H1 (cell line): ENCODE results near the gene SKA3. TPM values are rescaled to one million over a fixed set of nuclear protein-coding genes. Genes with fewer than 3 reads are reported as not detected.

ENCODE experiments used
- CTCF ChIA-PET: fragments of 300-600 bp; sonication (Branson Sonifier 250); formaldehyde crosslinking; loops from one replicate; lab custom pipeline; 2021; ENCODE audit not compliant: partially characterized antibody; lab: Charles Lee
- POLR2A ChIA-PET: fragments of 300-600 bp; sonication (Branson Sonifier 250); formaldehyde crosslinking; loops from one replicate; lab custom pipeline; 2021; ENCODE audit warnings: inconsistent platforms; ENCODE audit not compliant: partially characterized antibody; lab: Charles Lee
- DNase-seq, 2 experiments: peaks; one replicate each; pipeline versions ENCODE4 v3.0.0 to v3.0.0-alpha.2; 2010 to 2022; ENCODE audit warnings: low spot score in 2 of 2, low read depth in 1 of 2, mixed read lengths in 1 of 2
- FAIRE-seq: peaks from 2 replicates; lab custom pipeline; 2011; peaks lifted over from hg19 to GRCh38; lab: Jason Lieb, UNC
- H2AFZ ChIP-seq: 2 replicates; pipeline ENCODE4 v1.8.1; 2012; ENCODE audit warnings: low read length, inconsistent platforms
- H2AK5ac ChIP-seq: 2 replicates; pipeline ENCODE4 v1.6.1; 2013; ENCODE audit warnings: low read depth, low read length
- H2BK120ac ChIP-seq: replicated peaks from 2 replicates; pipeline ENCODE3; 2013; ENCODE audit warnings: low read depth, low read length, inconsistent platforms
- H2BK12ac ChIP-seq: 2 replicates; pipeline ENCODE4 v1.6.1; 2013; ENCODE audit warnings: low read depth, low read length
- H2BK15ac ChIP-seq: 2 replicates; pipeline ENCODE4 v1.6.1; 2013; ENCODE audit warnings: low read length
- H2BK20ac ChIP-seq: 2 replicates; pipeline ENCODE4 v1.6.1; 2013; ENCODE audit warnings: low read length
- H2BK5ac ChIP-seq: 2 replicates; pipeline ENCODE4 v1.6.1; 2013; ENCODE audit warnings: low read depth, low read length
- H3K14ac ChIP-seq: 2 replicates; pipeline ENCODE4 v1.6.1; 2013; ENCODE audit warnings: inconsistent platforms; ENCODE audit not compliant: insufficient read length
- H3K18ac ChIP-seq: 2 replicates; pipeline ENCODE4 v1.6.1; 2013; ENCODE audit warnings: low read length; ENCODE audit errors: extremely low read depth
- H3K23ac ChIP-seq: 2 replicates; pipeline ENCODE4 v1.6.1; 2013; ENCODE audit warnings: inconsistent platforms; ENCODE audit not compliant: insufficient read length
- H3K23me2 ChIP-seq: 2 replicates; pipeline ENCODE4 v1.6.1; 2013; ENCODE audit warnings: low read depth, low read length
- H3K27ac ChIP-seq: 2 replicates; pipeline ENCODE4 v1.6.1; 2011; ENCODE audit warnings: low read depth, low read length, inconsistent platforms
- H3K27me3 ChIP-seq, 4 experiments: replicated peaks in 1 of 4; 1 replicate in 1 of 4; 2 replicates in 3 of 4; pipeline versions ENCODE4 v1.6.1 to v1.8.1; 2011 to 2013; ENCODE audit warnings: low read length in 3 of 4, mild to moderate bottlenecking in 3 of 4, inconsistent platforms in 2 of 4, mixed read lengths in 2 of 4, moderate library complexity in 1 of 4; ENCODE audit not compliant: control insufficient read depth in 3 of 4, insufficient read depth in 3 of 4; ENCODE audit errors: extremely low read depth in 1 of 4
- H3K36me3 ChIP-seq, 4 experiments: 2 replicates each; pipeline versions ENCODE4 v1.6.1 to v1.8.1; 2011 to 2013; ENCODE audit warnings: mild to moderate bottlenecking in 4 of 4, low read length in 3 of 4, moderate library complexity in 2 of 4, control low read depth in 1 of 4, inconsistent platforms in 1 of 4; ENCODE audit not compliant: insufficient read depth in 4 of 4, control insufficient read depth in 2 of 4
- H3K4ac ChIP-seq: replicated peaks from 2 replicates; pipeline ENCODE3; 2013; ENCODE audit warnings: low read length, low read depth, mixed read lengths, inconsistent platforms; ENCODE audit not compliant: insufficient read length
- H3K4me1 ChIP-seq, 4 experiments: replicated peaks in 1 of 4; 1 replicate in 1 of 4; 2 replicates in 3 of 4; pipeline versions ENCODE4 v1.6.1 to v1.8.1; 2011 to 2013; ENCODE audit warnings: low read length in 3 of 4, inconsistent platforms in 2 of 4, mixed read lengths in 1 of 4; ENCODE audit not compliant: insufficient read depth in 4 of 4, control insufficient read depth in 3 of 4
- H3K4me2 ChIP-seq, 2 experiments: 2 replicates each; pipeline versions ENCODE4 v1.6.1 to v1.8.1; 2011 to 2013; ENCODE audit warnings: low read depth in 2 of 2, low read length in 2 of 2, control low read depth in 1 of 2, inconsistent platforms in 1 of 2, mild to moderate bottlenecking in 1 of 2; ENCODE audit not compliant: insufficient read depth in 1 of 2
- H3K4me3 ChIP-seq, 4 experiments: fragments of 200-600, 300-600 bp in 1 of 4; sonication (generic), shearing (Covaris generic), sonication (Bioruptor Twin) in 1 of 4; 2 replicates each; pipeline versions ENCODE4 v1.5.1 to v1.8.1; 2011 to 2016; ENCODE audit warnings: low read length in 4 of 4, low read depth in 3 of 4, control low read depth in 2 of 4, inconsistent platforms in 2 of 4, mild to moderate bottlenecking in 2 of 4, mixed read lengths in 1 of 4, moderate library complexity in 1 of 4; ENCODE audit not compliant: insufficient read depth in 2 of 4; ENCODE audit errors: extremely low read depth in 1 of 4
- H3K56ac ChIP-seq: replicated peaks from 2 replicates; pipeline ENCODE3; 2013; ENCODE audit warnings: low read depth, mild to moderate bottlenecking, mixed read lengths, low read length, inconsistent platforms; ENCODE audit not compliant: insufficient read length
- H3K79me1 ChIP-seq: 2 replicates; pipeline ENCODE4 v1.6.1; 2013; ENCODE audit warnings: low read depth, low read length, control low read depth
- H3K79me2 ChIP-seq, 2 experiments: 2 replicates each; pipeline versions ENCODE4 v1.6.1 to v1.8.1; 2012 to 2013; ENCODE audit warnings: low read length in 2 of 2, mild to moderate bottlenecking in 2 of 2, inconsistent platforms in 1 of 2; ENCODE audit not compliant: insufficient read depth in 2 of 2, control insufficient read depth in 1 of 2
- H3K9ac ChIP-seq, 4 experiments: replicated peaks in 1 of 4; 1 replicate in 1 of 4; 2 replicates in 3 of 4; pipeline versions ENCODE4 v1.6.1 to v1.8.1; 2011 to 2013; ENCODE audit warnings: low read depth in 3 of 4, low read length in 3 of 4, control low read depth in 2 of 4, mild to moderate bottlenecking in 2 of 4, moderate library complexity in 2 of 4, inconsistent platforms in 1 of 4; ENCODE audit errors: extremely low read depth in 1 of 4
- H3K9me3 ChIP-seq, 2 experiments: 2 replicates each; pipeline versions ENCODE4 v1.6.1 to v1.8.1; 2012 to 2013; ENCODE audit warnings: mild to moderate bottlenecking in 2 of 2, moderate library complexity in 2 of 2, control low read depth in 1 of 2, inconsistent platforms in 1 of 2, low read depth in 1 of 2, low read length in 1 of 2, mixed read lengths in 1 of 2; ENCODE audit not compliant: insufficient read depth in 2 of 2
- H4K20me1 ChIP-seq, 2 experiments: replicated peaks in 1 of 2; 2 replicates each; pipeline versions ENCODE3 to v1.8.1; 2011 to 2013; ENCODE audit warnings: inconsistent platforms in 2 of 2, low read length in 2 of 2, mild to moderate bottlenecking in 1 of 2; ENCODE audit not compliant: insufficient read depth in 2 of 2, control insufficient read depth in 1 of 2
- H4K5ac ChIP-seq: 2 replicates; pipeline ENCODE4 v1.6.1; 2013; ENCODE audit warnings: low read length, low read depth, mixed read lengths, inconsistent platforms; ENCODE audit not compliant: insufficient read length
- H4K8ac ChIP-seq: 2 replicates; pipeline ENCODE4 v1.8.0; 2013; ENCODE audit warnings: mild to moderate bottlenecking, moderate library complexity, low read length, inconsistent platforms; ENCODE audit not compliant: insufficient read depth; ENCODE audit errors: extremely low read depth
- H4K91ac ChIP-seq: replicated peaks from 2 replicates; pipeline ENCODE3; 2013; ENCODE audit warnings: low read length, mixed read lengths, inconsistent platforms; ENCODE audit not compliant: insufficient read length
- CBX5 ChIP-seq: fragments of 300-800, 300-1000 bp; sonication (generic); IDR thresholded peaks from 2 replicates; pipeline ENCODE4 v1.7.1; 2016; ENCODE audit warnings: antibody characterized with exemption, low read length, low read depth
- MAFK ChIP-seq: IDR thresholded peaks from 2 replicates; pipeline ENCODE4 v1.6.1; 2012; ENCODE audit warnings: low read depth, mild to moderate bottlenecking, improper control_type of control experiment, low read length
- NANOG ChIP-seq: IDR thresholded peaks from 2 replicates; pipeline ENCODE4 v1.6.1; 2011; ENCODE audit warnings: low read length, low read depth, mild to moderate bottlenecking, inconsistent platforms; ENCODE audit not compliant: insufficient read depth, poor library complexity, severe bottlenecking
- RNF2 ChIP-seq: fragments of 200-900, 300-1000 bp; sonication (generic); IDR thresholded peaks from 2 replicates; pipeline ENCODE4 v1.7.1; 2016; ENCODE audit warnings: borderline replicate concordance, low read depth, mild to moderate bottlenecking, antibody characterized with exemption, low read length; ENCODE audit not compliant: poor library complexity, severe bottlenecking; ENCODE audit errors: missing control alignments
- SIRT6 ChIP-seq: IDR thresholded peaks from one replicate; pipeline ENCODE4 v1.7.1; 2012; ENCODE audit warnings: low read length, inconsistent platforms
- WGBS, 2 experiments: shearing (Covaris generic) in 1 of 2; methylation state at CpG; one replicate each; pipeline versions ENCODE4 v1.1.6 to v1.1.7; 2013 to 2015; ENCODE audit warnings: low lambda C conversion rate in 2 of 2, mixed read lengths in 2 of 2, inconsistent platforms in 1 of 2, low coverage in 1 of 2, missing lambda C conversion rate in 1 of 2; ENCODE audit not compliant: insufficient replicate concordance in 2 of 2, insufficient coverage in 1 of 2, insufficient read length in 1 of 2; ENCODE audit errors: extremely low coverage in 1 of 2, missing lambda C conversion rate in 1 of 2; 5-methylcytosine and 5-hydroxymethylcytosine counted together
- polyA plus RNA-seq, 7 experiments: library from polyadenylated mRNA; depleted of rRNA in 3 of 7; stranded (reverse) in 5 of 7; unstranded in 2 of 7; fragments of >200 nt in 5 of 7; fragments of 200-250 nt in 2 of 7; gene quantifications; 1 replicate in 5 of 7; 2 replicates in 1 of 7; 4 replicates in 1 of 7; pipeline versions ENCODE4 v1.2.1 to v1.2.3, GENCODE V29; 2011 to 2013; ENCODE audit warnings: missing spikeins in 2 of 7, mixed read lengths in 2 of 7
- total RNA-seq: library from RNA; stranded (reverse); fragmentation: NEBNext Ultra II Directional; extraction: Animal tissue kit (Norgen Biotek cat#: 25700); gene quantifications from 2 replicates; pipeline ENCODE4 v1.2.1, GENCODE V29; 2021
- TF ChIP-seq, protein P1 (sequence below): IDR thresholded peaks from 2 replicates; pipeline ENCODE4 v1.6.1; 2012; ENCODE audit warnings: low read length, inconsistent platforms

Gene SKA3
- total and polyA plus RNA-seq, 2 of the 8 experiments (the other 6 are each of a cell fraction or from before 2014, with no cell fraction given) = 32.3 to 63.7 TPM

DNA sequence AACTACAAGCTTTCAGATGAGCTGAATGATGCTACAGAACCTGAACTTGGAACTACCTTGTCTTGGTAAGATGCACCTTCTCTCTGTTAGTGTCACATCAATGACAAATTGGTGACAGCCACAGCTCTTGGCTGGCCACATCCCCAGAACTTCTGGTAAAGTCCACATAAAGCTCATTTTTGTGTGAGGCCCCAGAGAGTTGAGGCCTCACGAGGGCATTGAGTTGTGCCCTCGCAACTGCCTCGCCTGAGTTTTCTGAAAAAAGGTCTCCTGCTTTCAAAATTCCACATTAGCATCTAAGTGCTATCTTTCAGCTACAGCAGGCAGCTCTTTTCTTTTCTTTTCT, 42.7 kb upstream of the SKA3 start:
- Histone ChIP-seq H3K4ac (no peak overlapping the region), H3K27me3 (no peaks in the 10 kb centered on the region), H2AFZ (no peak overlapping the region), H4K8ac (no peak overlapping the region), H3K56ac (no peak overlapping the region), H3K36me3 (no peaks in the 10 kb centered on the region), H3K79me1 (no peaks in the 10 kb centered on the region), H3K4me1 (no peaks in the 10 kb centered on the region), H3K4me2 (no peak overlapping the region), H3K14ac (no peak overlapping the region), H2AK5ac (no peak overlapping the region), H3K79me2 (no peaks in the 10 kb centered on the region), H3K23ac (no peak overlapping the region), H2BK15ac (no peak overlapping the region), H4K20me1 (no peaks in the 10 kb centered on the region), H2BK20ac (no peak overlapping the region), H2BK12ac (no peak overlapping the region), H3K23me2 (no peaks in the 10 kb centered on the region), H2BK5ac (no peak overlapping the region), H3K9me3 (peaks cover 7 to 13% of the 10 kb centered on the region in 2 experiments; a peak in 1 of 4 replicates), H3K9ac (no peak overlapping the region), H3K27ac (no peak overlapping the region), H4K5ac (no peak overlapping the region), H4K91ac (no peak overlapping the region), H2BK120ac (no peak overlapping the region), H3K4me3 (no peak overlapping the region), H3K18ac (no peak overlapping the region)
- WGBS, 2 experiments = 88% methylated on average over 3 of the region's 3 CpGs; no CpG with 5 or more reads in 1 of the 2 experiments
- FAIRE-seq (no peak), DNase-seq (no peak)
- TF ChIP-seq RNF2 = no peak
- no peak for TF ChIP-seq SIRT6
- TF ChIP-seq, protein P1, sequence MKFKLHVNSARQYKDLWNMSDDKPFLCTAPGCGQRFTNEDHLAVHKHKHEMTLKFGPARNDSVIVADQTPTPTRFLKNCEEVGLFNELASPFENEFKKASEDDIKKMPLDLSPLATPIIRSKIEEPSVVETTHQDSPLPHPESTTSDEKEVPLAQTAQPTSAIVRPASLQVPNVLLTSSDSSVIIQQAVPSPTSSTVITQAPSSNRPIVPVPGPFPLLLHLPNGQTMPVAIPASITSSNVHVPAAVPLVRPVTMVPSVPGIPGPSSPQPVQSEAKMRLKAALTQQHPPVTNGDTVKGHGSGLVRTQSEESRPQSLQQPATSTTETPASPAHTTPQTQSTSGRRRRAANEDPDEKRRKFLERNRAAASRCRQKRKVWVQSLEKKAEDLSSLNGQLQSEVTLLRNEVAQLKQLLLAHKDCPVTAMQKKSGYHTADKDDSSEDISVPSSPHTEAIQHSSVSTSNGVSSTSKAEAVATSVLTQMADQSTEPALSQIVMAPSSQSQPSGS = no peak
- no peak for TF ChIP-seq CBX5
- no peak for TF ChIP-seq MAFK
- no peak for TF ChIP-seq NANOG
- CTCF ChIA-PET = interaction anchor here (0.7 to 1.1 kb wide), 5 partner anchors 11 to 108 kb away, joined by 3 read pairs; no protein-coding TSS in a partner anchor
- POLR2A ChIA-PET = no interaction called here
